AG08396 (cell line): Measurements from ENCODE around the gene SPA17.

Source experiments
- DNase-seq: peaks from one replicate; pipeline ENCODE4 v3.0.0; 2012; ENCODE audit warnings: low spot score, mixed read lengths

Gene SPA17

DNA sequence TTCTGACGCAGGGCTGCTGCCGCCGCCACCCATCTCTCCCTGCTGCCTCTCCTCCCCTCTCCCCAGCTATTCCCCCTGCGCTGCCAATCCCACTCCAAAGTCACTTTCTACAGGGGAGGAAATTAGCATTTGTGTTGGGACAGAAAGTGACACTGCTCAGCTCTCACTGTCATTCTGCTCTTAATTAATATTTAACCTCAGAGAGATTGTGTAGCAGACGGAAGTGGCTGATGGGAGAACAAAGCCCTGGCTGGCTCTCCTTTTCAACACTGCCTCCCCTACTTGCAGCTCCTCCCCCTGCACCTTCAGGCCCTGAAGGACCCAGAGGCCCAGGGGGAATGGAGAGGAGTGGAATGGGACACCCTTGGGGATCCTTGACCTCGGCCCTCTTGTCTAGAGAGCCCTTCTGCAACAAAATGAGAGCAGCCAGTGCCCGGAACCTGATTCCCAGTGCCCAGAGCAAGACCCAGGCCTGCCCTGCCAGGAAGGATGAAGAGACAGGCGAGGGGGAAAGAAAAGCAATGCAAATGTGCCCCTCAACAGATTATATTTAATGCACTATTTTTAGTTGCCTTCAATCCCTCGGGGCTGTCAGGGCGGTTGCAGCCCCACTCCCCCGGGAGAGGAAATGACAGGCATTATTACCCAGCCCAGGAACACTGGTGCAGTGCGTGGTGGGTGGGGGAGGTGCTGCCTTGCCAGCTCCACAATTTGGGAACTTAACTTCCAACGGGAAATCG, 51.4 kb downstream of the SPA17 start:
- DNase-seq = no peak

DNA sequence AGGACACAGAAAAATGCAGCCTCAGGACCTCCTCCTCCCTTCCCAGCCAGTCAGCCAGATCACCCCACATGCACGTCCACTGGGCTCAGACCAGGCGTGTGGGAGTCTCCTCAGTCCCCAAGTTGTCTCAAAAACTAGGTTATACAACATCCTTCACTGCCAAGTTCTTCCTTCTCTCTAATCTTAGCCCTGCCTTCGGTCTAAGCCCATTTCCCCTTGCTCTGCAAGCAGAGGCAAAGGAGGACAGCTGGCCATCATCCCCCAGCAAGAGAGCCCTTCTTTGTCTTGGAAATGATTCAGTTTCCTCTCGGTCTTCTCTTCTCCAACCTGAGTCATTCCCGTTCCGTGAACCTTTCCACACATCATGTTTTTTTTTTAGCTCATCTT, 52.0 kb downstream of the SPA17 start:
- peak; percentile 41 for DNase-seq

- DNase-seq = no peak
These were observed 53.8 kb downstream of the SPA17 start for GRCh38 chr11:124727474-124727873.

GRCh38 chr11:124728134-124728533, 54.4 kb downstream of the SPA17 start:
- no peak for DNase-seq

DNA sequence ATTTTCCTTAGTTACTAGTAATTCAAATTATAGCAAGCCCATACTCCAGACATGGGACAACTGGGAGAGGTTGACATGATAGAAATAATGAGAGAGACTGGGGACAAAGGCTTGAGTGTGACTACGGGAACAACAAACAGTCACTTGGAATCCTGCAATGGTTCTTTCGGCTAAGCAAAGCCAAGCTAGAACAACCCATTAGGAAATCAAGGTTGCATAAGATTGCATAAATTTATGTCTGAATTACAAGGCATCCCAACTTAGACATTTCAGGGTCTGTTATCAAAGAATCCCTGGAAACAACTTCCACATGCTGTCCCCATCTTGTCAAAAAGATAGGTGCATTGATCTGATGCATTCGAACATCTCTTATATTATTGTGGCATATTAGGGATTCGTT, 55.9 kb downstream of the SPA17 start:
- no peak for DNase-seq

DNA sequence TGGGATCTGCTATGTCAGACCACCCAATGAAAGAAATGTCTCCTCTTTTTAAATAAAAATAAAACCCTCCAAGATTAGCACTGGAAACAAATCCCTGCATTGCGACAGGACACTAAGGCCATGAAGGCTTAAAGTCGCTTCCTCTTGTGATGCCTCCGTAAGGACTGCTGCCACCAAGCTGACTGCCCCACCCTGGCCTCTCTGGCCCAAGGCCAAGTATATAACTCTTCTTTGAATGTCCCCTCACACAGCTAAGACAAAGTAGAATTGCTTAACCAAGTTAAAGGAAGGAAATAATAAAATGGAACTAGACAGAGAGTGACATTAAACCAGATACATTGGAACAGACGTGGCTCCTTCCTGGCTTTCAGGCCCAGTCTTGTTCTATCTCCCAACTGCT, 58.5 kb downstream of the SPA17 start:
- no peak for DNase-seq

- DNase-seq = no peak
These were observed 63.0 kb downstream of the SPA17 start for GRCh38 chr11:124736736-124737135.

DNA sequence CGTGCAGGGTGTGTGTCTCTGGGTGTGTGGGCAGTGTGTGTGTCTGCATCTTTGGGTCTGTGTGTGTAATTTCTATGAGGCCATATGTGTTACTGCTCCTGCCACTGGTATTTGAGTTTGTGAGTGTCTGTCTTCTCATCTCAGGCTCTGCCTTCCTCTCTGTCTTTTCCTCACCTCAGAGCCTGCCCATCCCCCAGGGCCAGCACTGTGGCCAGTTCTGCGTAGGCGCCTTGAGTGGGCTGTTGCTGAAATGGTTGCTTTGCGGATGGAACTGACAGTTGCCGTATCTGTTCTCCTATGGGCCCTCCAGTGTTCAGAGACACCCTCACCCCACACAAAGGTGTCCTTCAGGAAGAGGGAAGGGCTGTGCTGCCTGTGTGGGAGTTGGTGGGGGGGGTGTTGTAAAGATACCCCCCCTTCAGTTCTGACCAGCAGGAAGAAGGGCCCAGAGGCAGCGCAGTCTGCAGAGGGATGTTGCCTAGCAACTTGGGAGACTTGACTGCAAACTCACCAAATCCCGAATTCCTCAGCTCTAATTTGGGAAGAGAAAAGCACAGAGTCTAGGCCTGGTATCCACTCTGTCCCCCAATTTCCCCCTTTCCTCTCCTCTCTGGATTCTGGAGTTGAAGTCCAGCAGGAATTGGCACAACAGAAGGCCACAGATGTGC, 64.1 kb downstream of the SPA17 start:
- DNase-seq = no peak

DNA sequence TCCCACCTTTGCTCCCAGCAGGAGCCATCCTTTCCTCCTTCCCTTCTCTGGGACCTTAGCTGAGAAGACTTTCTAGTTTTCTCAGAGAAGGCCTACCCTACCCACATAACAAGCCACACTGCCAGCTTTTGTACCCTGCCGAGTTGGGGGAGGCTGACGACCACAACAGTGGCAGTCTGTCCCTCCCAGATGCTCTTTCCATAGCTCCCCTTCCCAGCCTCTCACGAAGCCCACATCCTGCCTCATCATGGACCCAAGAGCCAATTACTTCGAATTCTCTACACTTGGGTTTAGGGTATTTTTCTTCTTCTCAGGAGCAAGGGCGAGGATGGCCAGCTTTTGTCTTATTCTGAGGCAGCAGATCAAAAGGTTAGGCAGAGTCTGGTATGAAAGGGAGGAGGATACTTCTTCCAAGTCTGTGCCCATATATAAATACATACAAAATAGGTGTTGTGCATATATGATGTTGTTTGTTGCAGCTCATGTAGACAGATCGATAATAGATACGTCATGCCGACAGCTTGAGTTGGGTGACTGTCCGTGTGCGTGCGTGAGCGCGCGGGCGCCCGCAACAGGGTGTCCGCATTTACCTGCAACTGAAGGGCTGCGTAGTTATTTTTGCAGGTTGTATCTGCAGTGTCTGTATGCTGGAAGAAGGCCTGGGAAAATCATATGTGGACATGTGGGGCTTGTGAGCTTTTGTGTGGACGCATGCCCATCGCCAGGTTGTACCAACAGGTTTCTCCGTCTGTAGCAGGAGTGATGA, 65.2 kb downstream of the SPA17 start:
- no peak for DNase-seq

DNA sequence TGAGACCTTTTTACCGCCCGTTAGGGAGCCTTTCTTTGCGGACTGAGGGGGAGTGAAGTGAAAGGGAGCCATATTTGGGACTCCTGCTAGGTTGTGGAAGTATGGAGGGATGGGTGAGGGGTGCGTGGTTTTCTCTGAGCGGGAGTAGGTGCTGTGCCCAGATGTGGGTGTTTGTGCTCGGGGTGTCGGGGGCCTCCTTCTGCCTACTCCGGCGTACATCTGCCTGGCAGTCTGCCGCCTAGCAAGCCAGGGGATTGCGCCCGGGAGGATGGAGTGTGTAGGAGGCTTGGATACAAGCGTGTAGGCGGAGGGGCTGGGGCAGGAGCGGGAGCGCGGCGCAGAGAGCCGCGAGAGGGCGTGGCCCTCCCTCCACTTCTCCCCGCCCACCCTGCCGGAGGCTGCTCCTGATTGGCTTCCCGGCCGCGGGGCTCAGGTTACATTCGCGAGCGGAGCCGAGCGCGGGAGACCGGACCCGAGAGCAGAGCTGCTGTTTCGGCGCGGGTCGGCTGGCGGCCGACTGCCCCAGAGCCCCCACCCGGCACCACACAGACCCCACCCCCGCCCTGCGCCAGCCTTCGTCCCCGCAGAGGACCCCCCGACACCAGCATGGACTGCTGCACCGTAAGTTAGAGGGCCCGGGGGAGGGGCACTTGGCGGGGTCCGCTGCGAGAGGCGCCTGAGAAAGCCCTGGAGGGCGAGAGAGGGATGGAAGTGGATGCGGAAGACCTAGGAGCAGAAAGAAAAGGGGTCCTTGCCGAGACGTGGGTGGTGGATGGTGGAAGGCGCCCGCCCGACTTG, 66.0 kb downstream of the SPA17 start, which contains the start of gene NRGN:
TSS of gene NRGN (plus strand) at position 464 of the 798 bp plus-strand sequence. CDS start at position 607, 143 bp downstream.
- peak; percentile 98 for DNase-seq

DNA sequence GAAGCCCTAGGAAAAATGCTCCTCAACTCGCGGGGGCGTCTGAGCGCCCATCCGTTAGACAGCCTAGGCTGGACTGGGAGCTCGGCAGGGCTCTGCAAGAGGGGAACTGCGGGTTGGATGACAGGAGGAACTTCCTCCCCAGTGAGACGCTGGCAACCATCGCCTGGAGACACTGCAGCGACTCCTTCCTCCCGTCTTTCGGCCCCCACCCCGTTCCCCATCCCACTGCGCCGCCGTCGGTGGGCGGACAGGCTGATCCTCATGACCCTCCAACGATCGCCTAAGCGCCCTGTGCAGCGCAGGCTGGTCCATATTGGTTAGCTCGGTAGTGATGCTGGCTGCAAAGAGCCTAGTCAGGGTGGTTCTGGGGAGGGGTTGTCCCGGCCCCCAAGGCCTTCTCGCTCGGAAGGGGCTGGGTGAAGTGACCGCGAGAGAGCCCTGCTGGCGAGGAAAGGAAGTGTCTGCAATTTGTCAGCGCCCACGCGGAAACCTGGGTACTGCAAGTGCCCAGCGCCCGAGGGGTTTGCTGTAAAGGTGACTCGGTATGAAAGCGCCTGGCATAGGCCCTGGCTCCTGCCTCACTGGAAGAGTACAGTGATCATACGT, 66.7 kb downstream of the SPA17 start:
- peak; percentile 66 for DNase-seq

- DNase-seq = no peak
These were observed 68.9 kb downstream of the SPA17 start for GRCh38 chr11:124742555-124742954.

- DNase-seq = no peak
These were observed 69.3 kb downstream of the SPA17 start for GRCh38 chr11:124743050-124743449.

DNA sequence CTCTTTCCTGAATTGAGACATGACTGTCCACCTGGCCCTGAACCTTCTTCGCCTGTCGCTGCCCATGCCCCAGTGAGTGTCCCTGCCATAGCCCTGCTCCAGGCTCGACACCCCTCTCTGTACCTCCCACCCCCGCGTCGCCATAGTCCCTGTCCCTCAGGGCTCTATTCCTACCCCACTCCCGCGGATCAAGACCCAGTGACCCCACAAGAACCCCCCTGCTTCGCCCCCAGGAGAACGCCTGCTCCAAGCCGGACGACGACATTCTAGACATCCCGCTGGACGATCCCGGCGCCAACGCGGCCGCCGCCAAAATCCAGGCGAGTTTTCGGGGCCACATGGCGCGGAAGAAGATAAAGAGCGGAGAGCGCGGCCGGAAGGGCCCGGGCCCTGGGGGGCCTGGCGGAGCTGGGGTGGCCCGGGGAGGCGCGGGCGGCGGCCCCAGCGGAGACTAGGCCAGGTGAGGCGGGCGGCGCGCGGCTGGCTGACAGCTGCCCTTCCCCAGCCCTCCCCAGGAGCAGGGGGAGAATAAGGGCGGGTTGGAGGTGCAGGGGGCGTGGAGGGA, 71.6 kb downstream of the SPA17 start:
- no peak for DNase-seq

GRCh38 chr11:124745835-124746620, 72.3 kb downstream of the SPA17 start:
- DNase-seq = no peak

- peak; percentile 95 for DNase-seq
These were observed 73.0 kb downstream of the SPA17 start for GRCh38 chr11:124746621-124747243.
